Measurements from ENCODE around the gene PRKCA. TPM values are rescaled to one million over a fixed set of nuclear protein-coding genes. Genes with fewer than 3 reads are reported as not detected.

Gene PRKCA
- total and polyA plus RNA-seq, 2 donors (not counting 3 experiments of a cell fraction or from before 2014, with no cell fraction given) = 7.5 to 34.2 TPM

GRCh38 chr17:66331038-66331816 is 28.8 kb downstream of the PRKCA start:
- no peaks in the 10 kb centered on the region for H3K27me3 ChIP-seq (ENCODE audit: control insufficient read depth in 2 of 2, insufficient read depth in 2 of 2, low read length in 2 of 2)
- H2AFZ ChIP-seq (ENCODE audit: low read depth, low read length) = no peak overlapping the region
- H3K9me3 ChIP-seq (replicated peaks; ENCODE audit: control insufficient read depth, insufficient read depth, low read length) = no peaks in the 10 kb centered on the region
- H3K4me3 ChIP-seq (replicated peaks in 1 of 3; ENCODE audit: insufficient read depth in 1 of 3, low read depth in 1 of 3, low read length in 3 of 3) = no peak overlapping the region
- no peaks in the 10 kb centered on the region for H3K4me1 ChIP-seq (ENCODE audit: control insufficient read depth, extremely low read depth, insufficient read depth, low read length)
- no peaks in the 10 kb centered on the region for H3K9me1 ChIP-seq (replicated peaks; ENCODE audit: control insufficient read depth, extremely low read depth, insufficient read depth, low read length)
- no peak for FAIRE-seq
- no peak for DNase-seq (ENCODE audit: low read depth, low spot score)
- dilution Hi-C loops (cut with MboI; ENCODE audit: extremely low pct_ligation_motif_present, low sequenced_read_pairs) = no loop called here
- BruUV-seq (replicated peaks) = no TSS peak
- H3K36me3 ChIP-seq (ENCODE audit: control insufficient read depth in 2 of 2, extremely low read depth in 1 of 2, insufficient read depth in 2 of 2, low read length in 2 of 2) = no peaks in the 10 kb centered on the region
- H3K27ac ChIP-seq (ENCODE audit: insufficient read depth, low read depth, low read length) = no peak overlapping the region
- no peaks in the 10 kb centered on the region for H4K20me1 ChIP-seq (replicated peaks; ENCODE audit: control insufficient read depth, extremely low read depth, insufficient read depth, low read length)
- CTCF ChIA-PET = interaction anchor here (0.9 kb wide), 1 partner anchor 18 kb away, joined by 3 read pairs; no protein-coding TSS in a partner anchor
- POLR2A ChIA-PET = no interaction called here
- no peak overlapping the region for H3K9ac ChIP-seq (replicated peaks; ENCODE audit: extremely low read depth, insufficient read depth, low read length)
- intact Hi-C loops (cut with micrococcal nuclease) = no loop called here
- no peak overlapping the region for H3K4me2 ChIP-seq (ENCODE audit: insufficient read depth, low read length)
- TF ChIP-seq JUN (IDR thresholded peaks at IDR 0.05; ENCODE audit: borderline replicate concordance, insufficient read depth, insufficient read length, low read depth) = no peak
- TF ChIP-seq MYC (IDR thresholded peaks at IDR 0.05; ENCODE audit: low read depth, low read length) = no peak
- TF ChIP-seq, protein P1, sequence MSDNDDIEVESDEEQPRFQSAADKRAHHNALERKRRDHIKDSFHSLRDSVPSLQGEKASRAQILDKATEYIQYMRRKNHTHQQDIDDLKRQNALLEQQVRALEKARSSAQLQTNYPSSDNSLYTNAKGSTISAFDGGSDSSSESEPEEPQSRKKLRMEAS (IDR thresholded peaks at IDR 0.05; ENCODE audit: insufficient read depth, insufficient read length) = no peak
- no peak for TF ChIP-seq FOS (IDR thresholded peaks at IDR 0.05; ENCODE audit: borderline replicate concordance, insufficient read depth, low read length)
- TF ChIP-seq POLR2AphosphoS5 (IDR thresholded peaks at IDR 0.05; ENCODE audit: insufficient read depth, low read depth, low read length) = no peak
- no peak for TF ChIP-seq EZH2 (IDR thresholded peaks at IDR 0.05; ENCODE audit: borderline replicate concordance, low read depth, low read length, severe bottlenecking)
- TF ChIP-seq, protein P2, sequence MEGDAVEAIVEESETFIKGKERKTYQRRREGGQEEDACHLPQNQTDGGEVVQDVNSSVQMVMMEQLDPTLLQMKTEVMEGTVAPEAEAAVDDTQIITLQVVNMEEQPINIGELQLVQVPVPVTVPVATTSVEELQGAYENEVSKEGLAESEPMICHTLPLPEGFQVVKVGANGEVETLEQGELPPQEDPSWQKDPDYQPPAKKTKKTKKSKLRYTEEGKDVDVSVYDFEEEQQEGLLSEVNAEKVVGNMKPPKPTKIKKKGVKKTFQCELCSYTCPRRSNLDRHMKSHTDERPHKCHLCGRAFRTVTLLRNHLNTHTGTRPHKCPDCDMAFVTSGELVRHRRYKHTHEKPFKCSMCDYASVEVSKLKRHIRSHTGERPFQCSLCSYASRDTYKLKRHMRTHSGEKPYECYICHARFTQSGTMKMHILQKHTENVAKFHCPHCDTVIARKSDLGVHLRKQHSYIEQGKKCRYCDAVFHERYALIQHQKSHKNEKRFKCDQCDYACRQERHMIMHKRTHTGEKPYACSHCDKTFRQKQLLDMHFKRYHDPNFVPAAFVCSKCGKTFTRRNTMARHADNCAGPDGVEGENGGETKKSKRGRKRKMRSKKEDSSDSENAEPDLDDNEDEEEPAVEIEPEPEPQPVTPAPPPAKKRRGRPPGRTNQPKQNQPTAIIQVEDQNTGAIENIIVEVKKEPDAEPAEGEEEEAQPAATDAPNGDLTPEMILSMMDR (IDR thresholded peaks at IDR 0.05; ENCODE audit: extremely low read depth in 1 of 2, insufficient read depth in 1 of 2, low read depth in 1 of 2, low read length in 2 of 2) = no peak
- no peak for TF ChIP-seq GATA2 (IDR thresholded peaks at IDR 0.05; ENCODE audit: insufficient read depth, insufficient read length, low read depth, low read length)
- TF ChIP-seq POLR2A (IDR thresholded peaks at IDR 0.05; ENCODE audit: low read depth, low read length) = no peak
- peaks cover 14% of the 10 kb centered on the region for H3K79me2 ChIP-seq (ENCODE audit: control insufficient read depth, insufficient read depth, low read length)

Measured in endothelial cell of umbilical vein (primary cell).